ENCODE data around the gene TM6SF1.
"Not testable (repeated sequence)": the region's sequence is repeated elsewhere in the genome, so short reads cannot be mapped to it uniquely, and the experiment has no call there.

TM6SF1 gene

DNA sequence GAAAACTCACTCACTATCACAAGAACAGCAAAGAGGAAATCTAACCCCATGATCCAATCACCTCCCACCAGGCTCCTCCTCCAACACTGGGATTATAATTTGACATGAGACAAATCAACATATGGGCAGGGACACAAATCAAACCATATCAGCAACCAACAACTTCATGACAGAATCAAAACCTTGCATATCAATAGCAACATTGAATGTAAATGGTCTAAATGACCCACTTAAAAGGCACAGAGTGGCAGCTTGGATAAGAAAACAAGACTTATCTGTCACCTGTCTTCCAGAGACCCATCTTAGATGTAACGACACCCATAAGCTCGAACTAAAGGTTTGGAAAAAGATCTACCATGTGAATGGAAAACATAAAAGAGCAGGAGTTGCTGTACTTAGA, 59.4 kb downstream of the TM6SF1 start:
- TF ChIP-seq, protein P1, sequence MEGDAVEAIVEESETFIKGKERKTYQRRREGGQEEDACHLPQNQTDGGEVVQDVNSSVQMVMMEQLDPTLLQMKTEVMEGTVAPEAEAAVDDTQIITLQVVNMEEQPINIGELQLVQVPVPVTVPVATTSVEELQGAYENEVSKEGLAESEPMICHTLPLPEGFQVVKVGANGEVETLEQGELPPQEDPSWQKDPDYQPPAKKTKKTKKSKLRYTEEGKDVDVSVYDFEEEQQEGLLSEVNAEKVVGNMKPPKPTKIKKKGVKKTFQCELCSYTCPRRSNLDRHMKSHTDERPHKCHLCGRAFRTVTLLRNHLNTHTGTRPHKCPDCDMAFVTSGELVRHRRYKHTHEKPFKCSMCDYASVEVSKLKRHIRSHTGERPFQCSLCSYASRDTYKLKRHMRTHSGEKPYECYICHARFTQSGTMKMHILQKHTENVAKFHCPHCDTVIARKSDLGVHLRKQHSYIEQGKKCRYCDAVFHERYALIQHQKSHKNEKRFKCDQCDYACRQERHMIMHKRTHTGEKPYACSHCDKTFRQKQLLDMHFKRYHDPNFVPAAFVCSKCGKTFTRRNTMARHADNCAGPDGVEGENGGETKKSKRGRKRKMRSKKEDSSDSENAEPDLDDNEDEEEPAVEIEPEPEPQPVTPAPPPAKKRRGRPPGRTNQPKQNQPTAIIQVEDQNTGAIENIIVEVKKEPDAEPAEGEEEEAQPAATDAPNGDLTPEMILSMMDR (IDR thresholded peaks at IDR 0.05; ENCODE audit: insufficient read depth, low read length, poor library complexity, severe bottlenecking) = no peak
- no peak for DNase-seq (ENCODE audit: extremely low read depth, insufficient read length)
- no peak overlapping the region for H3K4me3 ChIP-seq (replicated peaks; ENCODE audit: low read depth, low read length)
- no peaks in the 10 kb centered on the region for H3K27me3 ChIP-seq (replicated peaks; ENCODE audit: control insufficient read depth, insufficient read depth, low read length)
- no peaks in the 10 kb centered on the region for H3K36me3 ChIP-seq (ENCODE audit: control insufficient read depth, insufficient read depth, low read length)

DNA sequence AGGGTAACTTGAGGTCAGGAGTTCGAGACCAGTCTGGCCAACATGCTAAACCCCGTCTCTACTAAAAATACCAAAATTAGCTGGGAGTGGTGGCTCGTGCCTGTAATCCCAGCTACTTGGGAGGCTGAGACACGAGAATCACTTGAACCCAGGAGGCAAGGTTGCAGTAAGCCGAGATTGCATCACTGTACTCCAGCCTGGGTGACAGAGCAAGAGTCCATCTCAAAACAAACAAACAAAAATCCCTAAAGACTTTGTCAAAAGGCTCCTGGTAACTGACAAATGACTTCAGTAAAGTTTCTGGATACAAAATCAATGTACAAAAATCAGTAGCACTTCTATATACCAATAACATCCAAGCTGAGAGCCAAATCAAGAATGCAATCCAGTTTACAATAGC, 62.1 kb downstream of the TM6SF1 start:
- not testable (repeated sequence) for H3K4me3 ChIP-seq (replicated peaks; ENCODE audit: low read depth, low read length); DNase-seq (ENCODE audit: extremely low read depth, insufficient read length); H3K36me3 ChIP-seq (ENCODE audit: control insufficient read depth, insufficient read depth, low read length); H3K27me3 ChIP-seq (replicated peaks; ENCODE audit: control insufficient read depth, insufficient read depth, low read length)

DNA sequence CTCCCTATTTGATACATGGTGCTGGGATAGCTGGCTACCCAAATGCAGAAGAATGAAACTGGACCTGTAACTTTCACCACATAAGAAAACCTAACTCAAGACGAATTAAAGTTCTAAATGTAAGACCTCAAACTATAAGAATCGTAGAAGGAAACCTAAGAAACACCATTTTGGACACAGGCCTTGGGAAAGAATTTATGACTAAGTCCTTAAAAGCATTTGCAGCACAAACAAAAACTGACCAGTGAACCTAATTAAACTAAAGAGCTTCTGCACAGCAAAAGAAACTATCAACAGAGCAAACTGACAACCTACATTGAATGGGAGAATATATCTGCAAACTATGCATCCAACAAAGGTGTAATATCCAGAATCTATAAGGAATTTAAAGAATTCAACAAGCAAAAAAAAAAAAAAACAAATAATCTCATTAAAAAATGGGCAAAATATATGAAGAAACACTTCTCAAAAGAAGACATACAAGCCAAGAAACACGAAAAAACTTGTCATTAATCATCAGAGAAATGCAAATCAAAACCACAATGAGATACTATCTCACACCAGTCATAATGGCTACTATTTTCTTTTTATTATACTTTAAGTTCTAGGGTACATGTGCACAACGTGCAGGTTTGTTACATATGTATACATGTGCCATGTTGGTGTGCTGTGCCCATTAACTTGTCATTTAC, 63.2 kb downstream of the TM6SF1 start:
- DNase-seq (ENCODE audit: extremely low read depth, insufficient read length) = no peak
- Histone ChIP-seq H3K36me3 (ENCODE audit: control insufficient read depth, insufficient read depth, low read length) (no peaks in the 10 kb centered on the region), H3K27me3 (replicated peaks; ENCODE audit: control insufficient read depth, insufficient read depth, low read length) (no peaks in the 10 kb centered on the region), H3K4me3 (replicated peaks; ENCODE audit: low read depth, low read length) (no peak overlapping the region)
- TF ChIP-seq, protein P1 (IDR thresholded peaks at IDR 0.05; ENCODE audit: insufficient read depth, low read length, poor library complexity, severe bottlenecking) = no peak

DNA sequence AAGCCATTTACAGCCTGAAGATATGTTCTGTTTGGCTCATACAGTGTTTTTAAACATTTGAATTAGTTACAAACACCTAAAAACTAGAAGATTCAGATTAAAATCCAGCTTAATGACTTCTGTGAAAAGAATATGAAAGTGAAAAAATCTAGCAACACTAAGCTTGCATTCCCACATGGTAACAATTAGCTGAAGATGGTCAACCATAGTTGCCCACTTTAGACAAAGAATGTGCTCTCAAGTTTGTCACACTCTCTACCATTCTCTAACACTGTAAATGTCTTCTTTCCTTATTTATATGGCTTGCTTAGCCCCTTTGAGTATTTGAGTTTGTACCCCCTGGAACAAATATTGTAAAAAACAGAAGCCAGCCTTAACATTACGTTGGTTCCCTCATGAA, 67.4 kb downstream of the TM6SF1 start:
- Histone ChIP-seq H3K27me3 (replicated peaks; ENCODE audit: control insufficient read depth, insufficient read depth, low read length) (no peaks in the 10 kb centered on the region), H3K36me3 (ENCODE audit: control insufficient read depth, insufficient read depth, low read length) (no peaks in the 10 kb centered on the region), H3K4me3 (replicated peaks; ENCODE audit: low read depth, low read length) (no peak overlapping the region)
- TF ChIP-seq, protein P1 (IDR thresholded peaks at IDR 0.05; ENCODE audit: insufficient read depth, low read length, poor library complexity, severe bottlenecking) = no peak
- DNase-seq (ENCODE audit: extremely low read depth, insufficient read length) = no peak

DNA sequence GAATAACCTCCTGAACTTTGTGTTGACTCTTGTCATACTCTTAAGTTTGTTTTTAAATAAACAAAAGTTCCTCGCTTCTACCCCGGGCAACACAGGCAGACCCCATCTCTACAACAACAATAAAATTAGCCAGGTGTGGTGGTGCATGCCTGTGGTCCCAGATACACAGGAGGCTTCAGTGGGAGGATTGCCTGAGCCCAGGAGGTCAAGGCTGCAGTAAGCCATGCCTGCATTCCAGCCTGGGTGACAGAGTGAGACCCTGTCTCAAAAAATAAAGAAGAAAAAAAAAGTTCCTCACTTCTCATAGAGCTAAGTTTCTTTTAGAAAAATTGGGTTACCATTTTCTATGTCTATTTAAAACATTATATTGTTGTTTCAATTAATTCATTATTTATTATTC, 70.9 kb downstream of the TM6SF1 start:
- TF ChIP-seq, protein P1 (IDR thresholded peaks at IDR 0.05; ENCODE audit: insufficient read depth, low read length, poor library complexity, severe bottlenecking) = no peak
- no peak for DNase-seq (ENCODE audit: extremely low read depth, insufficient read length)
- H3K27me3 ChIP-seq (replicated peaks; ENCODE audit: control insufficient read depth, insufficient read depth, low read length) = no peaks in the 10 kb centered on the region
- H3K4me3 ChIP-seq (replicated peaks; ENCODE audit: low read depth, low read length) = no peak overlapping the region
- H3K36me3 ChIP-seq (ENCODE audit: control insufficient read depth, insufficient read depth, low read length) = no peaks in the 10 kb centered on the region

DNA sequence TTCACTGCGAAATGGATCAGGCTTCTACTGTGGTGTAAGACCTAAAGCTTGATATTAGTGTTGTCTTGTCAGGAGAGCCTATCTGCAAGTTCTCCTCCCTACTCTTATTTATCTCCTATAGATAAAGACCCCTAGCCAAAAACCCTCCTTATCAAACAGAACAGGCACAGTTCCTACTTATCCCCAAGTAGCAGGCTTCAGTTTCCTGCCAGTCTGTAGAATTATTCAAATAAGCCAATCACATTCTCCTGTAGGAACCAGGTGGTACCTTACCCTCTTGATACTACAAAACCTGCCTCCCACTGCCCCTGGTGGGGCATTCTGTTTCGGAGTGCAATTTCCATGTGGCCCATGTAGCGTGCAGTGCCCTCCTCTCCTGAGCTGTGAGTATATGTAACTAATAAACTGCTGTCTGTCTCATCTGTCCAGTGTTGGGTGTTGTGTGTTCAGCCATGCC, 71.5 kb downstream of the TM6SF1 start:
- H3K36me3 ChIP-seq (ENCODE audit: control insufficient read depth, insufficient read depth, low read length) = no peaks in the 10 kb centered on the region
- no peak overlapping the region for H3K4me3 ChIP-seq (replicated peaks; ENCODE audit: low read depth, low read length)
- H3K27me3 ChIP-seq (replicated peaks; ENCODE audit: control insufficient read depth, insufficient read depth, low read length) = no peaks in the 10 kb centered on the region
- DNase-seq (ENCODE audit: extremely low read depth, insufficient read length) = no peak
- TF ChIP-seq, protein P1 (IDR thresholded peaks at IDR 0.05; ENCODE audit: insufficient read depth, low read length, poor library complexity, severe bottlenecking) = peak; percentile 11
